ENCODE results near the gene SLC12A5.

The SLC12A5 gene

GRCh38 chr20:46053416-46053815 is 24.4 kb downstream of the SLC12A5 start:
- Mint-ChIP-seq H3K4me3 (no peak overlapping the region), H3K9me3 (no peaks in the 10 kb centered on the region), H3K27me3 (peaks cover 54% of the 10 kb centered on the region), H3K27ac (no peak overlapping the region), H3K4me1 (peaks cover 10% of the 10 kb centered on the region)
- no peak for DNase-seq
- ATAC-seq: no peak

GRCh38 chr20:46054606-46055005 is 25.6 kb downstream of the SLC12A5 start:
- H3K27me3 Mint-ChIP-seq: peaks cover 63% of the 10 kb centered on the region
- peaks cover 21% of the 10 kb centered on the region for H3K4me1 Mint-ChIP-seq

GRCh38 chr20:46055269-46055668 is 26.3 kb downstream of the SLC12A5 start:
- Mint-ChIP-seq H3K27me3 (peaks cover 59% of the 10 kb centered on the region), H3K4me1 (peaks cover 26% of the 10 kb centered on the region)

More at GRCh38 chr20:46054606-46055005, 25.6 kb downstream of the SLC12A5 start:
- Mint-ChIP-seq H3K27ac (no peak overlapping the region), H3K4me3 (no peak overlapping the region), H3K9me3 (no peaks in the 10 kb centered on the region)
- no peak for ATAC-seq
- no peak for DNase-seq

GRCh38 chr20:46056027-46056833 is 27.2 kb downstream of the SLC12A5 start:
- Mint-ChIP-seq H3K27ac (no peak overlapping the region), H3K4me3 (no peak overlapping the region), H3K9me3 (no peaks in the 10 kb centered on the region), H3K4me1 (peaks cover 36% of the 10 kb centered on the region), H3K27me3 (peaks cover 52% of the 10 kb centered on the region)
- no peak for ATAC-seq
- no peak for DNase-seq

More at GRCh38 chr20:46055269-46055668, 26.3 kb downstream of the SLC12A5 start:
- Mint-ChIP-seq H3K27ac (no peak overlapping the region), H3K4me3 (no peak overlapping the region), H3K9me3 (no peaks in the 10 kb centered on the region)
- DNase-seq (no peak), ATAC-seq (no peak)

GRCh38 chr20:46056970-46057855 is 28.2 kb downstream of the SLC12A5 start:
- DNase-seq (no peak), ATAC-seq (no peak)
- Mint-ChIP-seq H3K4me3 (no peak overlapping the region), H3K9me3 (no peaks in the 10 kb centered on the region), H3K27me3 (peaks cover 48% of the 10 kb centered on the region), H3K4me1 (peaks cover 46% of the 10 kb centered on the region), H3K27ac (no peak overlapping the region)

- no peak overlapping the region for H3K27ac Mint-ChIP-seq
- ATAC-seq: peak; percentile 57
- DNase-seq: peak in 1 of 2 donors; percentile 25
- peak overlapping the region; percentile 53 to 58 for H3K4me3 Mint-ChIP-seq
- peaks cover 53% of the 10 kb centered on the region for H3K4me1 Mint-ChIP-seq
- no peaks in the 10 kb centered on the region for H3K9me3 Mint-ChIP-seq
- H3K27me3 Mint-ChIP-seq: peaks cover 48% of the 10 kb centered on the region
These were observed 29.0 kb downstream of the SLC12A5 start for GRCh38 chr20:46057856-46058598.

GRCh38 chr20:46058599-46059281 is 29.7 kb downstream of the SLC12A5 start:
- Mint-ChIP-seq H3K27me3 (peaks cover 48% of the 10 kb centered on the region), H3K4me1 (peaks cover 59% of the 10 kb centered on the region), H3K27ac (no peak overlapping the region), H3K9me3 (no peaks in the 10 kb centered on the region), H3K4me3 (peak overlapping the region; percentile 53 to 58)
- ATAC-seq: peak; percentile 14
- no peak for DNase-seq

GRCh38 chr20:46060301-46060881 is 31.4 kb downstream of the SLC12A5 start:
- DNase-seq (no peak), ATAC-seq (peak; percentile 43)
- H3K4me1 Mint-ChIP-seq: peaks cover 71% of the 10 kb centered on the region
- H3K27me3 Mint-ChIP-seq: peaks cover 40% of the 10 kb centered on the region
- H3K4me3 Mint-ChIP-seq: peak overlapping the region; percentile 33 to 35
- peak overlapping the region in 1 of 2 donors; percentile 76 for H3K27ac Mint-ChIP-seq
- H3K9me3 Mint-ChIP-seq: no peaks in the 10 kb centered on the region

GRCh38 chr20:46060975-46061374 is 32.0 kb downstream of the SLC12A5 start:
- Mint-ChIP-seq H3K27ac (peak overlapping the region in 1 of 2 donors; percentile 16), H3K27me3 (peaks cover 34% of the 10 kb centered on the region), H3K4me1 (peaks cover 73% of the 10 kb centered on the region), H3K9me3 (no peaks in the 10 kb centered on the region), H3K4me3 (no peak overlapping the region)
- ATAC-seq (no peak), DNase-seq (no peak)

GRCh38 chr20:46062151-46062550 is 33.1 kb downstream of the SLC12A5 start:
- no peak for DNase-seq
- no peak for ATAC-seq
- Mint-ChIP-seq H3K27me3 (peaks cover 22% of the 10 kb centered on the region), H3K27ac (no peak overlapping the region), H3K4me1 (peaks cover 73% of the 10 kb centered on the region), H3K9me3 (no peaks in the 10 kb centered on the region), H3K4me3 (no peak overlapping the region)

- Mint-ChIP-seq H3K9me3 (no peaks in the 10 kb centered on the region), H3K27ac (no peak overlapping the region), H3K4me1 (peaks cover 73% of the 10 kb centered on the region), H3K27me3 (peaks cover 18% of the 10 kb centered on the region), H3K4me3 (no peak overlapping the region)
- DNase-seq (no peak), ATAC-seq (no peak)
These were observed 33.6 kb downstream of the SLC12A5 start for GRCh38 chr20:46062621-46063020.

- Mint-ChIP-seq H3K4me1 (peaks cover 70% of the 10 kb centered on the region), H3K27ac (peak overlapping the region in 1 of 2 donors; percentile 88), H3K4me3 (peak overlapping the region in 1 of 2 donors; percentile 0), H3K27me3 (peaks cover 12% of the 10 kb centered on the region), H3K9me3 (no peaks in the 10 kb centered on the region)
- ATAC-seq: no peak
- no peak for DNase-seq
These were observed 34.1 kb downstream of the SLC12A5 start for GRCh38 chr20:46063151-46063550.

GRCh38 chr20:46063652-46064054 is 34.6 kb downstream of the SLC12A5 start:
- Mint-ChIP-seq H3K9me3 (no peaks in the 10 kb centered on the region), H3K27ac (peak overlapping the region in 1 of 2 donors; percentile 88), H3K27me3 (peaks cover 7% of the 10 kb centered on the region), H3K4me1 (peaks cover 65% of the 10 kb centered on the region), H3K4me3 (peak overlapping the region; percentile 5 to 21)
- ATAC-seq: peak; percentile 85
- DNase-seq: peak in 1 of 2 donors; percentile 26

- H3K4me3 Mint-ChIP-seq: no peak overlapping the region
- no peaks in the 10 kb centered on the region for H3K27me3 Mint-ChIP-seq
- peaks cover 55% of the 10 kb centered on the region for H3K4me1 Mint-ChIP-seq
- H3K27ac Mint-ChIP-seq: no peak overlapping the region
- ATAC-seq: no peak
- H3K9me3 Mint-ChIP-seq: no peaks in the 10 kb centered on the region
- DNase-seq: no peak
These were observed 36.0 kb downstream of the SLC12A5 start for GRCh38 chr20:46065006-46065405.
